Activated CD4-positive, alpha-beta T cell treated with anti-CD3 and anti-CD28 coated beads, Interleukin-2, amount 50 U/mL, for 24 hours (primary cell): ENCODE results near the gene COPS4.
"Not testable (repeated sequence)": the region's sequence is repeated elsewhere in the genome, so short reads cannot be mapped to it uniquely, and the experiment has no call there.

Experiments used
- DNase-seq, 2 donors: peaks; one replicate each; pipeline ENCODE4 v3.0.0-alpha.2; 2020; ENCODE audit warnings: low read depth in 1 of 2, low spot score in 1 of 2

Gene COPS4

GRCh38 chr4:83023599-83023998 lies 11.4 kb upstream of the COPS4 start:
- DNase-seq: not testable (repeated sequence)

- no peak for DNase-seq
These were observed 10.8 kb upstream of the COPS4 start for GRCh38 chr4:83024233-83024632.

DNA sequence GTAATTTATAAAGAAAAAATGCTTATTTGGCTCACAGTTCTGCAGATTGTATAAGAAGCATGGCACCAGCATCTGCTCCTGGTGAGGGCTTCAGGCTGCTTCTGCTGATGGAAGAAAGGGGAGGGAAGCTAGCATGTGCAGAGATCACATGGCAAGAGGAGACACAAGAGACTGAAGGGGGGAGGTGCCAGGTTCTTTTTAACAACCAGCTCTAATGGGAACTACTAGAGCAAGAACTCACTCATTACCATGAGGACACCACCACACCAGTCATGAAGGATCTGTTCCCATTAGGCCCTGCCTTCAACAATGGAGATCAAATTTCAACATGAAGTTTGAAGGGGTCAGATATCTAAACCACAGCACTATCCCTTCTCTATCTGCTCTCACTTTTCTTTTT lies 9.4 kb upstream of the COPS4 start:
- no peak for DNase-seq

DNA sequence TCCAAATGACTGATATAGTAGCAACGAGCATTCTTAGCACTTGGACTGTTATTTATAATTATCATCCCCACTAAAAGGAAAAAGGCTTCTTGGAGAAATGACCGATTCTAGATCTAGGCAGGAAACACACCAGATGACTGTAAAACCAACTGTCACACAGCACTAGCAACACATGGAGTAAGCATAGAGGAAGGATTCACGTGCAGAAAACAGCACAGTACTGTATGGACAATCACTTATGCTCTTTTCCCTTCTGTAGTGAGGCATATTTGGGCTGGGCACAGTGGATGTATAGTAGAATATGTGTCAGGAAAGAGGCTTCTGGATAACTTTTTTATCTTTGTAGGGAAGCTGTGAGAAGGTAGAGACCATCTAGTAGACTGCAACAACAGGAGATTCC lies 6.0 kb upstream of the COPS4 start:
- no peak for DNase-seq

GRCh38 chr4:83029688-83030087 lies 5.3 kb upstream of the COPS4 start:
- no peak for DNase-seq

DNA sequence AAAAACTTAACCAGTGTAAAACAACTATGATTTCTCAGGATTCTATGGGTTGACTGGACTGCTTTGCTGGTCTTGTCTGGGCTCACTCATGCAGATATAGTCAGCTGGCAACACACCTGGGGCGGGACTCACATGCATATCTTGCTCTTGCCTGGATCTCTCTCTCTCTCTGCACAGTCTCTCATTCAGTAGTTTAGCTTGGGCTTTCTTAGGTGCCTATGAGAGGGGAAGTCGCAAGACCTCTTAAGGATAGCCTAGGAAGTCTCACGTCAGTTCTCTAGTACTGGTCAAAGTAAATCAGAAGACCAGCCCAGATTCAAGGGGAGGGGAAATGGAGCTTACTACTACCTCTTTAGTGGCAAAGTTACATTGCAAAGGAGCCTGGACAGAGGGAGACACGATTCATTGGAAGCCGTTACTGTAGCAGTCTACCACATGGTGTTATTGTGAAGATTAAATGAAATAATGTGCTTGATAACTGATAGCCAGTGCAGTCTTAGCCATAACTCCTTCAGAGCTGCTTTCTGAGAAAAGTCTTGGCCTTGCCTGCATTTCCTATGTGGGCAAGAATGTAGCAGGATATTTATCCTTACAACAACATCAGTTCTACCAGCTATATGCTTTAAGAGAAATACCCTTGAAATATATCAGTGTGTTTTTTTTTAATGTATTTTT lies 2.1 kb downstream of the COPS4 start:
- no peak for DNase-seq

- DNase-seq: no peak
These were observed 5.3 kb downstream of the COPS4 start for GRCh38 chr4:83040269-83040668.

DNA sequence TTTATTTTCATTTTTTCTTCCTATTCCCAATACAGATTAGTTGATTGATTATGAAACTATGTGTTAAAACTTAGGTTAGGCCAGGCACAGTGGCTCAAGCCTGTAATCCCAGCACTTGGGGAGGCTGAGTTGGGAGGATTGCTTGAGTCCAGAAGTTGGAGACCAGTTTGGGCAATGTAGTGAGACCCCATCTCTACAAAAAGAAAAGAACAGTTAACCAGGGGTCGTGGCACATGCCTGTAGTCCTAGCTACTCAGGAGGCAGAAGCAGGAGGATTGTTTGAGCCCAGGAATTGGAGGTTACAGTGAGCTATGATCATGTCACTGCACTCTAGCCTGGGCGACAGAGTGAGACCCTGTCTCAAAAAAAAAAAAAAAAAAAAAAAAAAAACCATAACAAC lies 8.2 kb downstream of the COPS4 start:
- not testable (repeated sequence) for DNase-seq

DNA sequence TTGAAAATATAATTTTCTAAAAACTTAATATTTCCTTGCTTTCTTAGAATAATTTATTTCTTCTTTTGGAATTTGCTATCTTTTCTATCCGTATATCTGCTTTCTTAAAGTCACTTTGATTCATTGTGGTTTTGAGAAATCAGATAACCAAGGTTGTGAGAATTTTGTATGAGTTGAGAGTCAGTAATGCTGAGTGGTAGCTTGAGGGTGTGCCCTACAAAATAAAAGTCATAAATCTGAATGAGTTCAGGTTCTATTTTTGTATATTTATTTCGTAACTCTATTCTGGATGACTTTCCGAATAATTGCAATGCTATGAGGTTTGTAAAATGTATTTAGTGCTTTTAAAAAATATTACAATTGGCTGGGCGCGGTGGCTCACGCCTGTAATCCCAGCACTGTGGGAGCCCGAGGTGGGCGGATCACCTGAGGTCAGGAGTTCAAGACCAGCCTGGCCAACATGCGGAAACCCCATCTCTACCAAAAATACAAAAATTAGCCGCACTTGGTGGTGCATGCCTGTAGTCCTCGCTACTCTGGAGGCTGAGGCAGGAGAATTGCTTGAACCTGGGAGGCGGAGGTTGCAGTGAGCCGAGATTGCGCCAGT lies 8.9 kb downstream of the COPS4 start:
- no peak for DNase-seq

- no peak for DNase-seq
These were observed 11.9 kb downstream of the COPS4 start for GRCh38 chr4:83046693-83047473.

GRCh38 chr4:83048781-83049180 lies 13.8 kb downstream of the COPS4 start:
- not testable (repeated sequence) for DNase-seq

GRCh38 chr4:83054928-83055327 lies 19.9 kb downstream of the COPS4 start:
- no peak for DNase-seq

DNA sequence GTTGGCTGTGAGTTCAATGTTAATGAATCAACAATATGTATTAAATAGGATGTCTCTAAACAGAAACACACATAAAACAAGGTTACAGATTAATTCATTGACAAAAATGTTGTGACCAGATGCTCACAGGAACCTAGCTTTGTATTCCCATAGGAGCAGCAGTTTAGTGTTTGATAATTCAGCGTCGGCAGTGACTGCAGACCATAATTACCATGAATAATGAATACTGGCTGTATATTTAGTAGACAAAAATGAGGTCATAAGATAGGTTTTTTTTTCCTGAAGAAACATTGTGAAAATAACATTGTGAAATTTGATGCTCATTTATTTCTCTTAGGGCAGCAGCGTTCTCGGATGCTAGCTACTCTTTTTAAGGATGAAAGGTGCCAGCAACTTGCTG lies 27.8 kb downstream of the COPS4 start:
- no peak for DNase-seq

GRCh38 chr4:83065266-83065665 lies 30.3 kb downstream of the COPS4 start:
- DNase-seq: no peak

GRCh38 chr4:83067058-83067639 lies 32.2 kb downstream of the COPS4 start:
- DNase-seq: no peak

DNA sequence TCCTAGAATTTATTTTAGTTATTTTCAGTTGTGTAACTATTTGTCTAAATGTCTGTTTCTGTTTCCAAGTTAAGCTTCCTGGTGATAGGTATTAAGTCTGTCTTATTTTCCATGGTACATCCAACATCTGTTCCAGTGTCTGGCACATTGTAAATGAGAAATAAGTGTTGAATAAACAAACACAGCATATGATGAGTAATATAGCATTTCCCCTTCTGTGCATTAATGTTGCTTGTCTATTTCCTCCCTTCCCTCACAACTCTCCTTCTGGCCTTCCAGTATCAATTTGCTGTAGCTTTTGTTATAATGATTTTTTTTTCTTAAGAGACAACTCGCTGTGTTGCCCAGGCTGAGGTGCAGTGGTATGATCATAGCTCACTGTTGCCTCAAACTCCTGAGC lies 36.1 kb downstream of the COPS4 start:
- DNase-seq: no peak

DNA sequence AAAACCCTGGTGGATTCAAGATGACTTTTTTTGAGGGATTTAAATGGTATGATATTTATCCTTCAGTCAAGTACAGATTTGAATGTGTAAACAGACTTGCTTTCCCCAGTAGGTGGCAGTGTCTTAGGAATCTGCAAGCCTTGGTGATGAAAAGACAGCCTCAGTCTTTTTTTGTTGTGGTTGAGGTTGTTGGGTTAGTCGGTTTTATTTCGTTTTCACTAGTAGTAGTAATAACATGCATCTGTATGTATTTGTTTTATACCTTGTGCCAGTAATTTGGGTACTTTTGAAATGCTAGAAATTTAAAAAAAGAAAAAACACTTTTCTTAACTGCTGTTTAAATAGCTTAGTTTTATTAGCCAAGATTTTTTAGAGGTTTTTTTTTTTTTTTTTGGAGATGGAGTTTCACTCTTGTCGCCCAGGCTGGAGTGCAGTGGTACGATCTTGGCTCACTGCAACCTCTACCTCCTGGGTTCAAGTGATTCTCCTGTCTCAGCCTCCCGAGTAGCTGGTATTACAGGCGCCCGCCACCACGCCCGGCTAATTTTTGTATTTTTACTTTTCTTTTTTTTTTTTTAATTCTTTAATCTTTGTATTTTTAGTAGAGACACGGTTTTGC lies 39.2 kb downstream of the COPS4 start:
- DNase-seq: peak in 1 of 2 donors; percentile 71

GRCh38 chr4:83074783-83075182 lies 39.8 kb downstream of the COPS4 start:
- DNase-seq: not testable (repeated sequence)

GRCh38 chr4:83075311-83076095 lies 40.5 kb downstream of the COPS4 start:
- no peak for DNase-seq

- DNase-seq: no peak
These were observed 45.6 kb downstream of the COPS4 start for GRCh38 chr4:83080561-83080960.

DNA sequence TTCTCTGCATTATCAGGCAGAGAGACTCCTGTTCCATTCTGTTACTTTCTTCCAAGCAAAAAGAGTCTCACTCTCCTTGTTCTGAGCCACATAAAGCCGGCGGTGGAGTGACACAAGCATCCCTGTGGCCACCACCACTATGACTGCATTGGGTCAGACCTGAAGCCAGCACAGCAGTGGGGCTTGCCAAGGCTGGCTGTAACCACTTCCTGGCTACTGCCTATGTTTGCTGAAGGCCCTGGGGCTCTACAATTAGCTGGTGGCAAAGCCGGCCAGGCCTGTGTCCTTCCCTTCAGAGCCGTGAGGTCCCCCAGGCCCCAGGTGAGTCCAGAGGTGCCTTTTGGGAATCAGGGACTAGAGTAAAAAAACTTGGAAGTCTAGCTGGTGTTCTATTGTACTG lies 47.8 kb downstream of the COPS4 start:
- no peak for DNase-seq
